Type B pancreatic cell (in vitro differentiated cells): Measurements from ENCODE around the gene IGDCC3. TPM values are rescaled to one million over a fixed set of nuclear protein-coding genes. Genes with fewer than 3 reads are reported as not detected.
"Not testable (repeated sequence)": the region's sequence is repeated elsewhere in the genome, so short reads cannot be mapped to it uniquely, and the experiment has no call there.

Experiments
- DNase-seq: peaks from one replicate; pipeline ENCODE4 v3.0.0; 2021; ENCODE audit warnings: mixed read lengths; ENCODE audit not compliant: unreplicated experiment; ENCODE audit errors: extremely low spot score
- H3K27ac Mint-ChIP-seq: 2 replicates; pipeline ENCODE4 v1.8.0; 2021; ENCODE audit warnings: mild to moderate bottlenecking, mixed read lengths
- H3K27me3 Mint-ChIP-seq: 2 replicates; pipeline ENCODE4 v1.8.0; 2021; ENCODE audit warnings: mixed read lengths
- H3K36me3 Mint-ChIP-seq: 2 replicates; pipeline ENCODE4 v1.8.0; 2021; ENCODE audit warnings: mixed read lengths
- H3K4me1 Mint-ChIP-seq: one replicate; pipeline ENCODE4 v1.8.0; 2021; ENCODE audit warnings: mixed read lengths; ENCODE audit not compliant: unreplicated experiment
- H3K4me3 Mint-ChIP-seq: 2 replicates; pipeline ENCODE4 v1.8.0; 2021; ENCODE audit warnings: mild to moderate bottlenecking, mixed read lengths
- H3K9me3 Mint-ChIP-seq: 2 replicates; pipeline ENCODE4 v1.8.0; 2021; ENCODE audit warnings: mixed read lengths
- total RNA-seq: library from RNA; stranded (reverse); gene quantifications from 2 replicates; pipeline ENCODE4 v1.2.1, GENCODE V29; 2021; ENCODE audit warnings: low replicate concordance
- TF ChIP-seq, protein P1 (sequence below): fragments of 200-600 bp; sonication (generic); conservative IDR thresholded peaks from 2 replicates; pipeline ENCODE4 v1.5.0; 2021; ENCODE audit warnings: antibody characterized with exemption, mild to moderate bottlenecking

The IGDCC3 gene
- total RNA-seq, 1 donor from 2014 or later: 169 TPM

DNA sequence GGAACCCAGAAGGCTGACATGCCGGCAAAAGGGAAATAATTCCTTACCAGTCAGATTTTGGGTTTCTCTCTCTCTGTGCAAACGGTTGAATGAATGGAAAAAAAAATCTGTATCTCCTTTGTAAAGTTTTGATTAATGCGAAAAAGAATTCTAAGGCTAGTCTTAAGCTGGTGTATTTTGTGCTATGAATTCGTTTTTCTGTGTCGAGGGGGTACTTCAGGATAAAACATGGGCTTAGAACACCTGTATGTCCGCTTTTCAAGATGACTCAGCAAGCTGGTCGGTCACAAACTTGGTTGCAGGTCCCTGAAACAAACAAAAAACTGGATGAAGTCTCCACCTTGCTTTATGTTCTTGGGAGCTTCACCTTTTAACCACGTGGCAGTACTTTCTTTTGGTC lies 28.5 kb downstream of the IGDCC3 start:
- H3K27me3 Mint-ChIP-seq: no peaks in the 10 kb centered on the region
- peaks cover 3% of the 10 kb centered on the region for H3K9me3 Mint-ChIP-seq
- H3K27ac Mint-ChIP-seq: no peak overlapping the region
- H3K4me1 Mint-ChIP-seq: peaks cover 38% of the 10 kb centered on the region
- peaks cover 12% of the 10 kb centered on the region for H3K36me3 Mint-ChIP-seq
- H3K4me3 Mint-ChIP-seq: no peak overlapping the region
- DNase-seq: no peak
- TF ChIP-seq, protein P1, sequence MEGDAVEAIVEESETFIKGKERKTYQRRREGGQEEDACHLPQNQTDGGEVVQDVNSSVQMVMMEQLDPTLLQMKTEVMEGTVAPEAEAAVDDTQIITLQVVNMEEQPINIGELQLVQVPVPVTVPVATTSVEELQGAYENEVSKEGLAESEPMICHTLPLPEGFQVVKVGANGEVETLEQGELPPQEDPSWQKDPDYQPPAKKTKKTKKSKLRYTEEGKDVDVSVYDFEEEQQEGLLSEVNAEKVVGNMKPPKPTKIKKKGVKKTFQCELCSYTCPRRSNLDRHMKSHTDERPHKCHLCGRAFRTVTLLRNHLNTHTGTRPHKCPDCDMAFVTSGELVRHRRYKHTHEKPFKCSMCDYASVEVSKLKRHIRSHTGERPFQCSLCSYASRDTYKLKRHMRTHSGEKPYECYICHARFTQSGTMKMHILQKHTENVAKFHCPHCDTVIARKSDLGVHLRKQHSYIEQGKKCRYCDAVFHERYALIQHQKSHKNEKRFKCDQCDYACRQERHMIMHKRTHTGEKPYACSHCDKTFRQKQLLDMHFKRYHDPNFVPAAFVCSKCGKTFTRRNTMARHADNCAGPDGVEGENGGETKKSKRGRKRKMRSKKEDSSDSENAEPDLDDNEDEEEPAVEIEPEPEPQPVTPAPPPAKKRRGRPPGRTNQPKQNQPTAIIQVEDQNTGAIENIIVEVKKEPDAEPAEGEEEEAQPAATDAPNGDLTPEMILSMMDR: no peak

- not testable (repeated sequence) for H3K4me3 Mint-ChIP-seq, DNase-seq, H3K27me3 Mint-ChIP-seq, H3K9me3 Mint-ChIP-seq, H3K27ac Mint-ChIP-seq
- Mint-ChIP-seq H3K4me1 (peaks cover 45% of the 10 kb centered on the region), H3K36me3 (peaks cover 12% of the 10 kb centered on the region)
Measured at GRCh38 chr15:65347756-65348155, 30.0 kb downstream of the IGDCC3 start.

DNA sequence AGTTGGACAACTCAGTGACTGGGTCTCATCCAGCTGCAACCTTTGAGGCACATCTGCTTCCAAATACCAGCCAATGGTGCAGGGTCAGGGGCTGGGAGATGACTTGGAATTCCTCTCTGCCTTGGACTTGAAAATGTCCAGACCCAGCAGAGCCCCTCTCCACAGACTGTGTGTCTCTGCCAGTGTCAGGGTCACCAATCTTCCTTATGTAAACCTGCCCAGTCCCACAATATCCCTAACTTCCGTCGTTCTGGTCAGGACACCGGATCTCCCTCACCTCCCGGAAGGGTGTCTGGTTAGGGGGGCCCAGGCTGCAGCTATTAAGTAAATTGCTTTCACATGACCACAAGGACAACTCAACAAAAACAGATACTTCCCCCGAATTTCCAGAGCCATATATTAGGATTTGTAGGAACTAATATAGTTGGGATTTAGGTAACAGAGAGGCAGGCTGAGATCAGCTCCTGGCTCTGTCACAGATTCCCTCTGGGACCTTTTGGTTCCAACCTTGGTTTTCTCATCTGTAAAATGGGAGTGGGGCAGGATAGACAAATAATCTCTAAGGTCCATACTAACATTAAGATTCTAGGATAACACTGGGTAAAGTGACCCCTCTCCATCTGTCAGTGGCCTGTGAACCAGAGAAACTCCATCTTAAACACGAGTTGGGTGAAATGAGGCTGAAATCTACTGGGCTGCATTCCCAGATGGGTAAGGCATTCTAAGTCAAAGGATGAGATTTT lies 30.8 kb downstream of the IGDCC3 start:
- H3K36me3 Mint-ChIP-seq: peaks cover 12% of the 10 kb centered on the region
- H3K4me1 Mint-ChIP-seq: peaks cover 50% of the 10 kb centered on the region
- no peak overlapping the region for H3K4me3 Mint-ChIP-seq
- no peaks in the 10 kb centered on the region for H3K9me3 Mint-ChIP-seq
- TF ChIP-seq, protein P1: no peak
- DNase-seq: no peak
- H3K27ac Mint-ChIP-seq: no peak overlapping the region
- H3K27me3 Mint-ChIP-seq: no peaks in the 10 kb centered on the region

GRCh38 chr15:65344914-65345275 lies 32.9 kb downstream of the IGDCC3 start:
- H3K4me1 Mint-ChIP-seq: peaks cover 64% of the 10 kb centered on the region

GRCh38 chr15:65344214-65344913 lies 33.4 kb downstream of the IGDCC3 start:
- peaks cover 8% of the 10 kb centered on the region for H3K36me3 Mint-ChIP-seq
- H3K27ac Mint-ChIP-seq: no peak overlapping the region
- no peak for DNase-seq
- H3K4me1 Mint-ChIP-seq: peaks cover 64% of the 10 kb centered on the region
- no peaks in the 10 kb centered on the region for H3K27me3 Mint-ChIP-seq
- no peak overlapping the region for H3K4me3 Mint-ChIP-seq
- H3K9me3 Mint-ChIP-seq: no peaks in the 10 kb centered on the region
- TF ChIP-seq, protein P1: no peak

More at GRCh38 chr15:65344914-65345275, 32.9 kb downstream of the IGDCC3 start:
- no peak for DNase-seq
- H3K36me3 Mint-ChIP-seq: peaks cover 8% of the 10 kb centered on the region
- H3K9me3 Mint-ChIP-seq: no peaks in the 10 kb centered on the region
- H3K4me3 Mint-ChIP-seq: no peak overlapping the region
- no peaks in the 10 kb centered on the region for H3K27me3 Mint-ChIP-seq
- TF ChIP-seq, protein P1: no peak
- H3K27ac Mint-ChIP-seq: no peak overlapping the region

- Mint-ChIP-seq H3K4me3 (no peak overlapping the region), H3K4me1 (peaks cover 61% of the 10 kb centered on the region), H3K9me3 (no peaks in the 10 kb centered on the region), H3K36me3 (peaks cover 3% of the 10 kb centered on the region), H3K27ac (no peak overlapping the region), H3K27me3 (no peaks in the 10 kb centered on the region)
- TF ChIP-seq, protein P1: no peak
- no peak for DNase-seq
Measured at GRCh38 chr15:65343374-65343981, 34.3 kb downstream of the IGDCC3 start.
